Measurements from ENCODE around the gene PARD6B. TPM values are rescaled to one million over a fixed set of nuclear protein-coding genes. Genes with fewer than 3 reads are reported as not detected.

The PARD6B gene
- total and polyA plus RNA-seq, 2 of the 13 experiments (the other 11 are each of a cell fraction or from before 2014, with no cell fraction given) = 6.9 to 22.2 TPM

DNA sequence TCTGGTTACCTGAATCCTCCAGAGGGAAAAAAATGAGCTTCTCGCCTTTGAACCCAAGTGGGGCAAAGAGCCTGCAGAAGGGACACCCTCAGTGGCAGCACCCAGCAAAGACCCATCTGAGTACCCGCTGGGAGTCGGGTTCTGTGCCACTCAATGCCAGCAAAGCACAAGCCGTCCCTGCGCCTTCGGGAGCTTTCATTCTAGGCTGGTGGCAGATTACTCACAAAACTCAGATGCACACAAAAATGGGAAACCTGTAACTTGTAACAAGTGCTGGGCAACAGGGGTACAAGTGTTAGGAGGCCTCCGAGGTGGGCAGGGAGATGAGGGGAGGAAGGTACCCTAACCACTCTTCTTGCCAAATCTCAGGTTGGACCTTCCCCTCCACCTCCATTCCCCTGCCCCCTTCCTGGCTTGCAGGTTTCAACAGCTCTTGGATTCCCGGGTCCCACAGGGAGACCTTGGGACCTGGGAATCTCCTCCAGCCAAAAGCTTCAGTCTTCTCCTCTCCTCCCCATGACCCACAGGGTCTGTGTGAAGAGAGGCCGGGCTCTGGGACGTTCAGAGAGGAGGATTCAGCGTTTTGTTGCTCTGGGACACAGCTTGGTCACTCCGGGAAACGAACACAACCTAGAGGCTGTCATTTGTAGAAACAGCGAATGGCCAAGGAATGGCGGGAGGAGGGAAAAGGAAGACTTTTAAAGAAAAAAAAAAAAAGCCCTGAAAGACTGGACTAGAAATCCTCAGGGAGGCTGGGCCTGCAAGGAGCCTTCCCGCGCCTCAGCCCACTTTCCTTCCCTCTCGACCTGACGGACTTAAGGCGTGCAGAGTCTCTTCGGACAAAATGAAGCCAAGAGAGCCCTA is 1.2 kb upstream of the PARD6B start (continued):
- TF ChIP-seq ZNF430 (CRISPR knock-in tag; IDR thresholded peaks at IDR 0.05) (peak; percentile 84; the same call in 1 of the 2 replicates), MAFK (conservative IDR thresholded peaks at IDR 0.05 in 1 of 2, IDR thresholded peaks at IDR 0.05 in 1 of 2; ENCODE audit: low read length in 2 of 2) (no peak), HMG20B (CRISPR knock-in tag; conservative IDR thresholded peaks at IDR 0.05) (no peak), CBX2 (IDR thresholded peaks at IDR 0.05; ENCODE audit: low read depth, low read length) (no peak), CBX2 (CRISPR knock-in tag; IDR thresholded peaks at IDR 0.05; ENCODE audit: low read depth) (no peak), ARID2 (CRISPR knock-in tag; IDR thresholded peaks at IDR 0.05; ENCODE audit: borderline replicate concordance) (0 out of 2 replicates have a peak, but pooled peaks have one; percentile 84), DPF2 (CRISPR knock-in tag; IDR thresholded peaks at IDR 0.05; ENCODE audit: borderline replicate concordance, low read depth) (peak; percentile 49; the same call in 1 of the 2 replicates), ZNF441 (CRISPR knock-in tag; IDR thresholded peaks at IDR 0.05; ENCODE audit: borderline replicate concordance) (0 out of 2 replicates have a peak, but pooled peaks have one; percentile 57)
- TF ChIP-seq, protein P1, sequence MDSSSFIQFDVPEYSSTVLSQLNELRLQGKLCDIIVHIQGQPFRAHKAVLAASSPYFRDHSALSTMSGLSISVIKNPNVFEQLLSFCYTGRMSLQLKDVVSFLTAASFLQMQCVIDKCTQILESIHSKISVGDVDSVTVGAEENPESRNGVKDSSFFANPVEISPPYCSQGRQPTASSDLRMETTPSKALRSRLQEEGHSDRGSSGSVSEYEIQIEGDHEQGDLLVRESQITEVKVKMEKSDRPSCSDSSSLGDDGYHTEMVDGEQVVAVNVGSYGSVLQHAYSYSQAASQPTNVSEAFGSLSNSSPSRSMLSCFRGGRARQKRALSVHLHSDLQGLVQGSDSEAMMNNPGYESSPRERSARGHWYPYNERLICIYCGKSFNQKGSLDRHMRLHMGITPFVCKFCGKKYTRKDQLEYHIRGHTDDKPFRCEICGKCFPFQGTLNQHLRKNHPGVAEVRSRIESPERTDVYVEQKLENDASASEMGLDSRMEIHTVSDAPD (CRISPR knock-in tag; IDR thresholded peaks at IDR 0.05) = no peak
- TF ChIP-seq, protein P2, sequence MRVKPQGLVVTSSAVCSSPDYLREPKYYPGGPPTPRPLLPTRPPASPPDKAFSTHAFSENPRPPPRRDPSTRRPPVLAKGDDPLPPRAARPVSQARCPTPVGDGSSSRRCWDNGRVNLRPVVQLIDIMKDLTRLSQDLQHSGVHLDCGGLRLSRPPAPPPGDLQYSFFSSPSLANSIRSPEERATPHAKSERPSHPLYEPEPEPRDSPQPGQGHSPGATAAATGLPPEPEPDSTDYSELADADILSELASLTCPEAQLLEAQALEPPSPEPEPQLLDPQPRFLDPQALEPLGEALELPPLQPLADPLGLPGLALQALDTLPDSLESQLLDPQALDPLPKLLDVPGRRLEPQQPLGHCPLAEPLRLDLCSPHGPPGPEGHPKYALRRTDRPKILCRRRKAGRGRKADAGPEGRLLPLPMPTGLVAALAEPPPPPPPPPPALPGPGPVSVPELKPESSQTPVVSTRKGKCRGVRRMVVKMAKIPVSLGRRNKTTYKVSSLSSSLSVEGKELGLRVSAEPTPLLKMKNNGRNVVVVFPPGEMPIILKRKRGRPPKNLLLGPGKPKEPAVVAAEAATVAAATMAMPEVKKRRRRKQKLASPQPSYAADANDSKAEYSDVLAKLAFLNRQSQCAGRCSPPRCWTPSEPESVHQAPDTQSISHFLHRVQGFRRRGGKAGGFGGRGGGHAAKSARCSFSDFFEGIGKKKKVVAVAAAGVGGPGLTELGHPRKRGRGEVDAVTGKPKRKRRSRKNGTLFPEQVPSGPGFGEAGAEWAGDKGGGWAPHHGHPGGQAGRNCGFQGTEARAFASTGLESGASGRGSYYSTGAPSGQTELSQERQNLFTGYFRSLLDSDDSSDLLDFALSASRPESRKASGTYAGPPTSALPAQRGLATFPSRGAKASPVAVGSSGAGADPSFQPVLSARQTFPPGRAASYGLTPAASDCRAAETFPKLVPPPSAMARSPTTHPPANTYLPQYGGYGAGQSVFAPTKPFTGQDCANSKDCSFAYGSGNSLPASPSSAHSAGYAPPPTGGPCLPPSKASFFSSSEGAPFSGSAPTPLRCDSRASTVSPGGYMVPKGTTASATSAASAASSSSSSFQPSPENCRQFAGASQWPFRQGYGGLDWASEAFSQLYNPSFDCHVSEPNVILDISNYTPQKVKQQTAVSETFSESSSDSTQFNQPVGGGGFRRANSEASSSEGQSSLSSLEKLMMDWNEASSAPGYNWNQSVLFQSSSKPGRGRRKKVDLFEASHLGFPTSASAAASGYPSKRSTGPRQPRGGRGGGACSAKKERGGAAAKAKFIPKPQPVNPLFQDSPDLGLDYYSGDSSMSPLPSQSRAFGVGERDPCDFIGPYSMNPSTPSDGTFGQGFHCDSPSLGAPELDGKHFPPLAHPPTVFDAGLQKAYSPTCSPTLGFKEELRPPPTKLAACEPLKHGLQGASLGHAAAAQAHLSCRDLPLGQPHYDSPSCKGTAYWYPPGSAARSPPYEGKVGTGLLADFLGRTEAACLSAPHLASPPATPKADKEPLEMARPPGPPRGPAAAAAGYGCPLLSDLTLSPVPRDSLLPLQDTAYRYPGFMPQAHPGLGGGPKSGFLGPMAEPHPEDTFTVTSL (CRISPR knock-in tag; IDR thresholded peaks at IDR 0.05; ENCODE audit: borderline replicate concordance) = peak; percentile 61; the same call in 1 of the 2 replicates
- TF ChIP-seq, protein P3, sequence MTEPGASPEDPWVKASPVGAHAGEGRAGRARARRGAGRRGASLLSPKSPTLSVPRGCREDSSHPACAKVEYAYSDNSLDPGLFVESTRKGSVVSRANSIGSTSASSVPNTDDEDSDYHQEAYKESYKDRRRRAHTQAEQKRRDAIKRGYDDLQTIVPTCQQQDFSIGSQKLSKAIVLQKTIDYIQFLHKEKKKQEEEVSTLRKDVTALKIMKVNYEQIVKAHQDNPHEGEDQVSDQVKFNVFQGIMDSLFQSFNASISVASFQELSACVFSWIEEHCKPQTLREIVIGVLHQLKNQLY (CRISPR knock-in tag; IDR thresholded peaks at IDR 0.05) = no peak

All from HepG2 (cell line).